ENCODE results near the gene RCOR2.

RCOR2 gene

DNA sequence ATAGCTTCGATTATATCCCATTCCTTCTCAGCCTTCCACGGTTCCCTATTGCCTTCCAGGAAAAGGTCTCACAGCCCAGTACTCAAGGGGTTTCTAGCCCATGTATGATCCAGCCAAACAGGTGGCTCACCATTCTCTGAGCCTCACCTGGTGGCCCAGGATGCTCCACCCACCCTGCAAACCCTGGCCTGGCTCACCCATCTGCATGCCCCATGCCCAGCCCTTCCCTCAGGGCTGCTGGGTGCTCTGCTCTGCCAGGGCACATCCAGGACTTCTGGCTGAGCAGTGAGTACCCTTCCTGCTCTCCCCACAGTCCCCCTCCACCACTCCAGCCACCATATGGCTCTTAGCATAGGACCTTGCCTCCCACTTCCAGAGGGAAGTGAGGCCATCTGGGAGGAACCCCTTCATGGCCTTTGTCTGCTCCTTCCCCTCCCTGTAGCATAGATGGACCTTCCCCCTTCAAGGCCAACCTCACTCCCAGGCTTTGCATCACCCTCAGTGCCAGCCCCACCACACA, 5.8 kb upstream of the RCOR2 start:
- DNase-seq, result no peak

DNA sequence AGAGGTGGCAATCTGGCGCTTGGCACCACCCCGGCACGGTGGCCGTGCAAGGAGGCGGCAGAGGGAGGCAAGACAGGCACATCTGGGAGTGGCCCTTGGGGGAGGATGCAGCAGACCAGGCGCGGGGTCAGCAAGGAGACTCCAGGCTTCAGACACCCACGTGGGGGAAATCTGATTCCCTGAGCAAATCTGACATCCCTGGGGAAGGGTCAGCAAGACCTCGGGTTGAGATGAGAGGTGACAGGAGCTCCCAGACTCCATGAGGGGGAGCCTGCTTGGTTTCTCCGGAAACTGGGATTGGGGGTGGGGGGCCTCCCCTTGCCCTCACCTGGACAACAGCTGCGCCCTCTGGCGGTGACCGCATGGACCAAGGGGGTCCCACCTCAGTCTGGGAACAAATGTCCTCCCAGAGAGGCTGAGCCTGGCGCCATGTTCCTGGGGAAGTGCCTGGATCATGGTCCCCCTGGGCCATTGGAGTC, 4.0 kb upstream of the RCOR2 start:
- DNase-seq, result no peak

- no peak for DNase-seq
Measured at GRCh38 chr11:63920126-63920938, 3.4 kb upstream of the RCOR2 start.

GRCh38 chr11:63919267-63920125, 2.5 kb upstream of the RCOR2 start:
- no peak for DNase-seq

- no peak for DNase-seq
Measured at GRCh38 chr11:63918507-63919191, 1.7 kb upstream of the RCOR2 start.

DNA sequence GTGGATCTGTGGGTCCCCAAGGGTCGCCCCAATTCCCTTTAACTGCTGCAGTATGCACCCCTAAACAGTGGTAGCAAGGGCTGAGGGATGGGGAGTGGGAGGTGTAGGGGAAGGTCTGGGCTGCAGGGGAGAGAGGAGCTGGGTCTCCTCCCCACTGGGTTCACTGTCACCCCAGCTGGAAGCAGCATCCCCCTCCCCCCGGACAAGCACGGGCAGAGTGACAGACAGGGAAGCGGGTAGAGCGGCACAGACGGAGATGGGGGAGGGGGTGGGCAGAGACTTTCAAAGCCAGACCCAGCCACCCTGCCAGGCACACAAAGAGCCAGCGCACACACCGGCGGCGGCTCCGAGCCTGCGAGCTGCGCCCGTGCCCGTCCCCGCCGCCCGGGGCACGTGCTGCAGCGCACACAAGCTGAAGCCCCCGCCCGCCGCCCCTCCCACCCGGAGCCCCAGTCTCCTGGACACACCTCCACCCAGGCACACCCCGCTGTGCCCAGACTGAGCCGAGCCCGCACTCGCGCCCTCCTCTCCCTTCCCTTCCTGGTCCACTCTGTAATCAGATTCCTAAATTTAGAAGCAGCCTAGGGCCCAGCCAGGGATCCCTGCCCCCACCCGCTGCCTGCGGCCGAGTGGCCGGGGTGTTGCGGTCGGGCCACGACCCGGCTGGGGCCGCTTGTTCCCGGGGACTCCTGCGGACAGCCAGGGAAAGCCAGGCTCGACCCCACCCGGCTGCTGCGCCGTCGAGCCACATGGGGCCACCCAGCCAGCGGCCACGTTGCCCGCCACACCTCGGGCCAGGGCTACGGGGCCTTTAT, 935 bp upstream of the RCOR2 start:
- no peak for DNase-seq

DNA sequence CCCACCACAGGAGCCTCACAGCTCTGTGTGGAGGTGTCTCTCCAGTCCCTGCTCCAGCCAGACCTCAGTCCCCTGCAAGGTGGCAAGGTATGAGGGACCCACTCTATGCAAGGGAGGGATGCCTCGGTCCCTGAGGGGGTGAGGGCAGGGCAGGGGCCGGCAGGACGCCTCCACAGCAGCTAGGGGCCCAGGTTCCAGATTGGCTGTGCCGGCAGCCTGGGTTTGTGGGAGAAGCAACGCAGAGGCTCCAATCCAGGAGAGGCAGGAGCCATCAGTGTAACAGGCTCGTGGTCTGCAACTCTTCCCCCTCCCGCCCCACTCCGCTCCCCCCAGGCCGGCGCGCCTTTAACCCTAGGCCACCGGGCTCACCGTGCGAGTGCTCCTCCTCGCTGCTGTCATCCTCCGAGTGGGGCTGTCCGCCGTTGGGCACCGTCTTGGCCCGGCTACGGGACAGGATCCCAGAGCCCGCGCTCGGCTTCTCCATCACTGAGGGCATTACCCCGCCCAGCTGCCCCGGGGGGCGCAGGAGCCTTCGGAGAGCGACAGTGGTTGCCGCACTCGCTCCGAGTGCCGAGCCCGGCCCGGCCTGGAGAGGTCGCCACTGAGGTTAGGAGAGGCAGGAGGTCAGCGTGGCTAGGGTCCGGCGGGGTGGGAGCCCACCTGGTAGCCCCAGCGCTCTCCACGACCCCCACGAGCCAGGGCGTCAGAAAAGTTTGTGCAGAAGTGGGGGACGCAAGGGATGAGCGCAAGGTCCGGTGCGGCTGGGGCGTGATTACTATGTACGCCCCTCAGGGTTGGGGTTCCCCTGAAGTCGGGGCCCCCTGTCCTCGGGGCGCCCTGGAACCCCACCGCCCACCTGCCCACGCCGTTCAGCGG, 765 bp downstream of the RCOR2 start:
- no peak for DNase-seq

GRCh38 chr11:63914896-63915691, 1.9 kb downstream of the RCOR2 start:
- DNase-seq, result no peak

DNA sequence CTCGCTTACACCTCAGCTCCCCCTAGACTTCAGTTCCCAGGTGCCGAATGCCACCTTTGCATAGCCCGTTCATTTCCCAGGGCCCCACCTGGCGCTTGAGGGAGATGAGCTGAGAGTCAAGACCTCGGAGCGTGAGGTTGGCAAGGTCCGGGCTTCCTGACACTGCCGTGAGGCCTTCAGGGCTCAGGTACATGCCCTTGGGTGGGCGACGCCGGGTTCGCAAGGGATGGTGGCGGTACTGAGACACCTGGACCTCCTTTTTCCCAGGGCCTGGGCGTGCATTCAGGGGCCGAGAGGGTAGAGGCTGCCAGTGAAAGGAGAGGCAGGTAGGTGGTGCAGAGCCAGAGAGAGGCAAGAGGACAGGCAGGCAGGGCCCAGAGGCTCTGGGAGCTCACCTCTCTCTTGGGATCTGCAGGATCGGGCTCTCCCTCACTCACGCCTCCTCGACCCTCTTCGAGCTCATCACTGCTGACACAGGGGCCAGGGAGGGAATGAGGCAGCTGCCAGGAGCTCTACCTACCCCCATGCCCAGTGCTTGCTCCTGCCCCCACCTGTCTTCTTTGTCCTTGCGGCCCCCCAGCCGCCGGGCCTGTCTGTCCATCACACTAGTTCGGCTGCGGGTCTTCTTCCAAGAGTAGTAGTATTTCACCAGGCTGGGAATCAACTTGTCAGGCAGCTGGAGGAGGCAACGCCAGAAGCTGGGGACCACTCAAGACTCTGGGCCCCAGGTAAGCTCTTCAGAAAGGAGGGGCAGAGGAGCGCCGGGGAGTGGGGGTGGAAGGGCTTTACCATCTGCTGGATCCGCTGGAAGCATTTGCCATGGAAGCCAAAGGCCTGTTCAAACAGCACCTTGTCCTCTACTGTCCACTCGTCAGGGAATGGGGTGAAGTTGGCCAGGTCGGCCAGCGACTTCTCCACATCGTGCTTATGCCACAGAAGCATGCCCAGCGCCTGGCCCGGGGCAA, 2.8 kb downstream of the RCOR2 start:
- DNase-seq, result no peak

DNA sequence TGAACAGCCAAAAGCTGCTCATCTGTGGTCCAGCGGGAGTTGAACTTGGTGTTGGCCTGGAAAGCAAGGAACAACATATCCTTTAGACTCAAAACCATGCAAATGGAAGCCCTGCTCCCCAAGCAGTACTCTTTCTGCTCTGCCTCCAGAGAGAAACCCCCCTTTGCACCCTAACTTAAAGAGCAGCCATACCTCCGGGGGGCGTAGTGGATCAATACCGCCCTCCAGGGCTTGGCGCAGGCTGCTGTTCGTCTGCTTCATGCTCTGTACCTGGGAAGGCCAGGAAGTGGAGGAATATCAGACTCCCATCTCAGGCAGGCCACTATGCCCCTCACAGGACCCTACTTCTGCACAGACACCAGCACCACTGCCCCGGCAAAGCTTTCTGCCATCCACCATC, 4.3 kb downstream of the RCOR2 start:
- no peak for DNase-seq

GRCh38 chr11:63911876-63912275, 5.1 kb downstream of the RCOR2 start:
- DNase-seq, result no peak

- no peak for DNase-seq
Measured at GRCh38 chr11:63911440-63911839, 5.5 kb downstream of the RCOR2 start.

DNA sequence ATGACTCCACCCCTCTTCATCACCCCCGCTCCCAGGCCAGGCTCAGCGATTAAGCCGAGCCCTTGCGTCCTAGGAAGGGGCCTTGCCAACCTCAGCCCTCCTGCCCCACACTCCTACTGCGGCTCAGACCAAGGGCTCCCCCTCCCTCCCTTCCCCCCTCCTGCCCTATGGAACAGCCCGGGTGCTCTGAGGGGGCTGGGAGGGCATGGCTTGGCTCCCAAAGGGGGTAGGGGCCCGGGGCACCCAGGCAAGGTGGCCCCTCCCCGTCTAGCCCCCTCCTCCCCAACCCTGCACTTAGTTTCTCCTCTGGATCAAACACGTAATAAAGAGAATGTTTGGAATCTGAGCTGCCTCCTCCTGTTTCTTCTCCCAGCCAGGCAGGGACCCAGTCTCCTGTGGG, 6.3 kb downstream of the RCOR2 start:
- no peak for DNase-seq

DNA sequence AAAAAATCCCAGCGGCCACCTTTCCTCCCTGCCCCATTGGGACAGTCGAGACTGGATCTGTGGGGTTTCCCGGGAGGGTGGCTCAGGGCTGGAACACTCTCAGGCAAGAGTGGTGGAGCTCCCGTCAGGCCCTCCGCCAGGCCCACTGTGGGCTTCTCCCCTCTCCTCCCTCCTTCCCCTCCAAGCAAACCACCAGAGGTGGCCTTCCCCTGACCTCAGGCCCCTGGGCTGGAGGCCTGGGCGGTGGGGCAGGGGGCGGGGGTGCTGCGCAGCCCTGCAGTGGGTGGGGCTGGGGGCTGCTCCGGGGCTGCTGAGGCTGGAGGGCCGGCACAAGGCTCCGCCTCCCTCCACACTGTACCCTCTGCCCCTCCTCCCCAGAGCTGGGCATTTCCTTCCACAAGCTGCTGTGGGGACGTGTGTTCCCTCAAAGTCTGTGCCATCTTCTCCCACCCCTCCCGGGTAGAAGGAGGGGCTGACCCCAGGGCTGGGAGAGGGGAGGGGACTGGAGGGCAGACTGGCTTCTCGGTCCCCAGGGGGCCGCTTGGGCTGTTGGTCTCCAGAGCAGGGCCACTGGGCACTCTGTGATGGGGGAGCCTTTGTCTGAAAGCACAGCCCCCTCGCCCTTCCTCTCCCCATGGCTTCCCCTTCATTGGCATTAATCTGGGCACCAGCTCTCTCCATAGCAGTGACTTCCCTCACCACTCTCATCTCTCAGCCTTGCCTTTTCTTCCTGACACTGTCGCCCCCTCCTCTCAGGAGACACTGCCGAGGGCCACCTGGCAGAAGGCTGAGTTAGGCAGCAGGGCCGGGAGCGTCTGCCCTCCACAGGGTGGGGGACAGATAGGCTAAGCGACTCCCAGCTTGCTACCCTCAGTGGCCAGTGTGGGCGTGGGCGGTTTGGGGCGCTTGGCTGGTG, 7.1 kb downstream of the RCOR2 start:
- DNase-seq, result no peak

- DNase-seq, result no peak
Measured at GRCh38 chr11:63908631-63909401, 8.1 kb downstream of the RCOR2 start.

DNA sequence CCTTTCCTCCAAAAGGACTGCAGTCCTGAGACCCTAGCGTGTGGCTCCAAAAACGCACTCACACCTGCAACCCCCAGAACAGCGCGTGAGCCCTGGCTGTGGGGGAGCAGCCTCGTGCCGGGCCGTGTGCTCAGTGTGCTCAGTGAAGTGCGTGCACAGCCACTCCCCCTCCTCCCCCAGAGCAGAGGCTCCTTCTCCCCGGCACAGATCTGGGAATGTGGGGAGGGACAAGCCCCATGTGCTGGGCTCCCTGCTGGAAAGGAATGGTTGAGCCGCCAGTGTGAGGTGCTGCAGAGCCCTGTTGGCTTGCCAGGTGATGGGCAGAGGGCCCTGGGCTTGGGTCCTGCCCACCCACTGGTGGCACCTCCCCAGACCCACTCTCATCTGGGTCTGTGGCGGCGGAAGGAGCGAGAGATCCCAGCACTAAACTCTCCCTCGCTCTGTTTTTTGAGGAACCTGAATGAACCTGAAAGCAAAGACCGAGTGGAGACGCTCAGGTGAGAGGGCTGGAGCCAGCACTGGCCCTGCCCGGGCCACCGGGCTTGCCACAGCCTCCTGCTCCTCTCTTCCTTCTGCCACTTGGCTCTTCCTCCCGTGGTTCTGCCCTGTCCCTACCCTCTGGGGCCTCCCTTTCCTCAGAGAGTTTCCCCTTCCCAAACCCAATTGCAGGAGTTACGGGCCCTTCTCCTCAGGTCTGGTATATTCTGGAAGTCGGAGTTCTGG, 9.0 kb downstream of the RCOR2 start:
- DNase-seq, result no peak

Measured in inflammatory macrophage treated with lipopolysaccharide for 4 hours (primary cell).